Erythroblast (primary cell): ENCODE data around the gene KCNV2.

ENCODE experiments used
- GATA1 ChIP-seq: IDR thresholded peaks from 2 replicates; pipeline ENCODE4 v1.6.1; 2011; ENCODE audit warnings: low read depth, mild to moderate bottlenecking, control low read depth, low read length, moderate library complexity
- POLR2A ChIP-seq: IDR thresholded peaks from 2 replicates; pipeline ENCODE4 v1.6.1; 2011; ENCODE audit warnings: mild to moderate bottlenecking, low read length

DNA sequence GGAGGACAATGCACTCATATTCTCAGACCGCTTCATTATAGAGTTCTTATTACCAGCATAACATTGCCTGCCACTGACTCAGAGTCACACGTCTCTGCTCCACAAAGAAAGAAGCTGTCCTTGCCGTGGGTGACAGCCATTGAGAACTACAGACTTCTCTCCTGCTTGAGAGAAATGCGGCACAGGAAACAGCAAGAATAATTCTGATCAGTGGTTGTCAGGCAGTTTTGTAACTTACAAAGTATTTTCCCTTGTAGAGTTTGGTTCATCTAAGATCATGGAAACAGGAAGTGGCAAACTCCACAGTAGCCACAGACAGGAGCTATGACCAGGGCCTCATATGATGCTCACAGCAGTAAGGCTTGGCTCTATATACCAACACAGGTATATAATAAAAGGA, 47.0 kb downstream of the KCNV2 start:
- no peak for TF ChIP-seq POLR2A
- no peak for TF ChIP-seq GATA1
